GM19468 (cell line): ENCODE data around the gene KCNH2.

Source experiments
- ATAC-seq: cut with Tn5 transposase; IDR thresholded peaks from one replicate; pipeline ENCODE4 v1.9.1; 2021; ENCODE audit warnings: mild to moderate bottlenecking, moderate library complexity, moderate number of reproducible peaks; ENCODE audit not compliant: unreplicated experiment; ENCODE audit errors: extremely low read depth

KCNH2 gene

DNA sequence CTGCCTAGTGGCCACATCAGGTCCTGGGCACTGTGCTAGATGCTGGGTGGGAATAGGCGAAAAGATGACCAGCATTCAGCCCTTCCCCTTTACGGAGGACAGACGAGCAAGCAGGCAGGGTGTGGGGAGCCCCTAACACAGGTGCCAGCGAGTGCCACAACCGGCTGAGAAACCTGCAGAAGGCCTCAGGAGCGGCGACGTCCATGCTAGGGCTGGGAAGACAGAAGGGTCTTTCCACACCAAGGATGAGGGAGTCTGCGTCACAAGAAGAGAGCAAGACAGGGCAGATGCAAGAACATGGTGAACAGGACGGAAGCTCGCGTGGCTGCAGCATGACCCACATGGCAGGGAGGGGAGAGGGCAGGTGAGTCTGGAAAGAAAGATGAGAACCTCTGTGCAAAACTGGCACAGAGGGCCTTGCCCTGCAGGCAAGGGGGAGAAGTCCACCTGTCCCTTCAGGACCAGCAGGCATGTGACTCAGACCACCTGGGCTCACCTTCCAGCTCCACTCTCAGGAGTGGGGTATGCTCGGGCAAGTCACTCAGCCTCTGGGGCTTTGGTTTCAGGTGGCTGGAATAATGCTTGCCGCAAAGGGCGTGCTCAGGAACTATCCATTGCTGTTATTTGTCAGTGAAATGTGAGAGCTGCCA is 36.6 kb downstream of the KCNH2 start:
- no peak for ATAC-seq

GRCh38 chr7:150940431-150941102 is 37.6 kb downstream of the KCNH2 start:
- ATAC-seq, result no peak

DNA sequence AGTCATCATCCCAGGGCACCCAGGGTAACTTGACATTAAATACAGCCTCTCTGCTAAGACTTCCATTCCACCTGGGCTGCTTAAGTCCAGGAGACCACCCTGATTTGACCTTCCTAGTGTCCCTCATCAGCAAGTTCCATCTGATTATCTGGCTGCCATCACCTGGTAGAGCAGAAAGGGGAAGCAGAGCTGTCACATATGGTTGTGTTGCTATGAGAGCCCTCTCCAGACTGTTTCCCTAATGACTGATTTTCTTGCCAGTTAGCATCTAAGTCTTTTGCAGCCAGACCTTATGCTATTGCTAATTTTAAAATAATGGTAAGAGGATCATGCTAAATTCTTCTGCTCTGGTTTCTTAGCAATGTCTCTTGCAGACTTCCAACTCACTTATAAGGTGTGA is 38.7 kb downstream of the KCNH2 start:
- no peak for ATAC-seq

DNA sequence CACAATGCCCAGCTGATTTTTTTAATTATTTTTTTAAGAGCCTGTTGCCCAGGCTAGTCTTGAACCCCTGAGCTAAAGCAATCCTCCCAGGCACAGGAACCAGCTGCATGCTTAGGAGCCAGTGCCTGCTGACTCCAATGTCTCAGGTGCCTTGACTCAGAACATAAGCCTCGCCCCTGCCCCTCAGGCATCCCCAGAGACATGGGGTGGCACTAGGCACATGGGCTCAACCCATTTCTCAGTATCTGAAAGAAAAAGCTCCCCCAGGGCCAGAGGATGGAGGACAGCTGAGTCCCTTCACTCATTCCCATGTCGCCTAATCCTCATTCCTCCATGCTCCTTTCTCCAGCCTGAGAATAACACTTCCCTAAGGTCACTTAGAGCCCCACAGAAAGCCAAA is 39.1 kb downstream of the KCNH2 start:
- ATAC-seq, result no peak

- no peak for ATAC-seq
Observed at GRCh38 chr7:150938566-150938965, 39.6 kb downstream of the KCNH2 start.

GRCh38 chr7:150937848-150938561 is 40.1 kb downstream of the KCNH2 start:
- no peak for ATAC-seq

- no peak for ATAC-seq
Observed at GRCh38 chr7:150936018-150936417, 42.1 kb downstream of the KCNH2 start.

- no peak for ATAC-seq
Observed at GRCh38 chr7:150935149-150935548, 43.0 kb downstream of the KCNH2 start.

DNA sequence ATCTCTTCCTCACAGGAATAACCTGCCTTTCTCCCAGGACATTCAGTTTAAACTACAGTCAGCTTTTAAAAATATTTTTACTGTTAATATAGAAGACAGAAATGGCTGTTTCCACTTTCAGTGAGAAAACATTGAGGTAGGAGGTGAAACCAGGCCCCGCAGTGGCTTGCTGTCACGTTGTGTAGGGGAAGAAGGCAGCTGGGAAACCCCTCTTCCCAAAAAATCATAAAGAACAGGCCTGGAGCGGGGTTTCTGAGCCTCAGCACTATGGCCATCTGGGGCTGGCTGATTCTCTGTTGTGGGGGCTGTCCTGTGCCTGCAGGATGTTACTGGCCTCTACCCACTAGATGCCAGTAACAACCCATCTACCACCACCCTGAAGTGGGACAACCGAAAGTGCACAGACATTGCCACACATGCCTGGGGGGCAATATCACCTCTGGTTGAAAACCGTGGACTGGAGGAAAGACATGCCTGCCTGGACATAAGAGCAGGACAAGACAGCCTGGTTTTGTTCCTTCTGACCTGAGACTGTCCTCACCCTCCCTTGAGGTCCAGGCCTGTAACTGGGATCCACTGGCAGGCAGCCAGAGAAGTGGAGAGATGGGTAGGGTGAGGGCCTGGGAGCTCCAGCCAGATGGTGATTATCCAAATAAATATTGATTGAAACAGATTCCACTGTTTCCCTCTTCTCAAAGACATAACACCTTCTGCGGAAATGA is 43.9 kb downstream of the KCNH2 start:
- no peak for ATAC-seq

- ATAC-seq, result no peak
Observed at GRCh38 chr7:150931199-150931869, 46.8 kb downstream of the KCNH2 start.

DNA sequence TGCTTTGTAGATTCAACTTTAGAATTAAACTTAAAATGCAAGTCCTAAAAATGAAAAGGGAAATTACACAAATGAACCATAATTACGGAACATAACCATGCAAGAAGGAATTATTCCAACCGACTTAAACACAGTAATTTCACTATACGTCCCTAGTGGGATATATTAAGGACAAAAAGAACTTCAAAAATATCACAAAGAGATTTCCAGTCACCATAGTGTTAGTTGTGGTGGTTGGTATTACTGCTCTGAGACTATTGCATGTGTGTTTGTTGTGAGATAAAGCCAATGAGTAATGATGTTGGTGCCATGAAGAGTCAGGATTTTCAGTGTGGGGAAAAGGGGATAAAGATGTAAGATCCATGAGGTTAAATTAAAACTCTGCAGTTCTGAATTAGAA is 49.6 kb downstream of the KCNH2 start:
- no peak for ATAC-seq

DNA sequence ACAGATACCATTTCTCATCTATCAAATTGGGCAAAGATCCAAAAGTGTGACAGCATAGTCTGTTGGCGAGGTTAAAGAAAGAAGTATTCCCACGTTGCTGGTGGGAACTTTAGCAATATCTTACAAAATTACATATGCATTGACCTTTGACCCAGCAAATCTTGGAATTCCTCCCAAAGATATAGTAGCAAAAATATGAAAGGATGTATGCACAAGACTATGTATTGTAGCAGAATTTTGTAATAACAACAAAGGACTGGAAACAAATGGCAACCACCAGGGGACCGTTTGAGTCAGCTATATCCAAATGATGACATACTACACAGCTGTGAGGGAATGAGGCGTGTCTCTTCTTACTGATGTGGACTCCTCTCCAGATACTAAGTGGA is 50.2 kb downstream of the KCNH2 start:
- no peak for ATAC-seq

DNA sequence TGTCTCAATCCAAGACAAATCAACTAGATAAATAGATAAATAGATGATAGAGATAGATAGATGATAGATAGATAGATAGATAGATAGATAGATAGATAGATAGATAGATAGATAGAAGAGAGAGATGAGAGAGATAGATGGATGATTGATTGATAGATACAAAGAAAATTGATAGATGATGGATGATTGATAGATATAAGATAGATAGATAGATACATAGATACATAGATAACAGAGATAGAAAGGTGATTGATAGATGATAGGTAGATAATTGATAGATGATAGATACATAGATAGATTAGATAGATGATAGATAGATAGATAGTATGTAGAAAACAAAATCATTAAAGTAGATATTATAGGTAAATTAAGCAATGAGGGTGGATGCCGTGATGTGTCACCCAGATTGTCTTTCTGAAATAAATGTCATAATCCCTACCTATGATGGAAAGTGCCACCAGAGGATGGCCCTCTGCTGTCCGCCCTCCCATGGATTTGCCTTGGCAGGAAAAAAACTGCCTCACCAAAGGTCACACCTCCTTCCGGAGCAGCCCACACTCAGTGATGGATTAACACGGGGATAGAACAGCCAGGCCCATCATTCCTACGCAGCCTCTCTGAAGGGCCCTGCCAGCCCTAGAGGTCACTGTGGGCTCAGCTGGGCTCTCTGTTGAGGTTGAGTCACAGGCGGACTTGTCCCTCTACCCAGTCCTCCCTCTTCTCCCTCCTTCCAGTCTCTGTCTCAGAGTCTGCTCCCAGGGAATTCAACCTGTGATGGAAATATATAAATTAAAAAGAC is 50.8 kb downstream of the KCNH2 start:
- no peak for ATAC-seq

- ATAC-seq, result no peak
Observed at GRCh38 chr7:150926066-150926465, 52.1 kb downstream of the KCNH2 start.

- ATAC-seq, result no peak
Observed at GRCh38 chr7:150924369-150924781, 53.7 kb downstream of the KCNH2 start.

DNA sequence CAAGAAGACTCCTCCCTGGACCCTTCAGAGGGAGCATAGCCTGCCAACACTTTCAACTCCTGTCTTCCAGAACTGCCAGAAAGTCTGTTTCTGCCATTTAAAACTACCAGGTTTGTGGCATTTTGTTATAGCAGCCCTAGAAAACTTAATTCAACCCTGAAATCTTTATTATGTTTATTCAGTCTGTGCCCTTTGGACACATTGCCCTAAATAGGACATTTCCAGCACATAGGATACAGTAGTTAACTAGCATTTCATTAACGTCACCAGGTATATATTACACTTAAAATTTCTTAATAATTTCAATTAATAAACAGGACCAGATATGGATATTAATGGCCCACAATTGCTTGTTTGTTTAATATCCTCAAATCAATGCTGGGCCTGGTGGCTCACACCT is 54.3 kb downstream of the KCNH2 start:
- ATAC-seq, result no peak

DNA sequence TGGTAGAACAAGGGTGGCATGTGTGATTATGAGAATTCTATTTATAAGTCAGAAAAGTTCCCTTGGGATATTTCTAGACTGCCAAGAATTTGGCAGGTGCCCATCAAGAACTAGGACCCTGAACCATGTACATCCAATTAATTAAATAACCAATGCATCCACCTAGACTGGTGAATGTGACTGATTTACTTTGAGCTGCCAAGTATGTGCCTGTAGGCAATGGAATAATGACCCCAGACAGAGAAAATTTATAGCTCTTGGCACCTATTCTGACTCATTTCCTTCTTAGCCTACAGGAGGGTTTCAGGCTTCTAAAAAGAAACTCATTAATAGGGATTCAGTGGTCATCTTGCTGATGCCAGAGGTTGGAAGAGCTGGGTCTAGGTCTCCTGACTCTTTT is 54.9 kb downstream of the KCNH2 start:
- ATAC-seq, result no peak

DNA sequence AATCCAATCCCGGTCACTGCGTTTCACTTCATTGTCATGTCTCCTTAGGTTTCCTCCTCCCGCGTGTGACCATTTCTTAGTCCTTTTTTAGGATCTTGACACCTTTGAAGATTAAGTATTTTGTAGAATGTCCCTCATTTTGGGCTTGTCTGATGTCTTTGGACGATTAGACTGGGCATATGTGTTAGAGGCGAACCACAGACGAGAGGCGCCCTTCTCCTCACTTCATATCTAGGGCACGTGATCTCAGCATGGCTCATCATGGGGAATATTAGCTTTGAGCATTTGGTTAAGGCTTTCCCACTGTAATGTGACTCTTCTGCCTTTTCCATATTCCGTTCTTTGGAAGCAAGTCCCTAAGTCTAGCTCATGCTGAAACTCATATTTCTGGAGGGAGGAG is 59.0 kb downstream of the KCNH2 start:
- ATAC-seq, result no peak

DNA sequence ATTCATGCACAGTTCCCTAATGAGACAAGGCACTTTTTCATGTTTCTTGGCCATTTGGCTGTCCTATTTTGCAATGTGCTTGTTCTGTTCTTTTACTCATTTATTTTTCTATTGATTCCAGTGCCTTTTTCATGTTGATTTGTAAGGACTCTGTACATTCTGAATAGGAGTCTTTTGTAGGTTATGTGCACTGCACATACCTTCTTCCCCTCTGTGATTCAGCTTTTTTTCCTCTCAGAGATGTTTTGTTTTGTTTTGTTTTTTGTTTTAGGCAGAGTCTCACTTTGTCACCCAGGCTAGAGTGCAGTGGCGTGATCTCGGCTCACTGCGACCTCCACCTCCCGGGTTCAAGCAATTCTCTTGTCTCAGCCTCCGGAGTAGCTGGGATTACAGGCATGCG is 59.7 kb downstream of the KCNH2 start:
- ATAC-seq, result no peak

DNA sequence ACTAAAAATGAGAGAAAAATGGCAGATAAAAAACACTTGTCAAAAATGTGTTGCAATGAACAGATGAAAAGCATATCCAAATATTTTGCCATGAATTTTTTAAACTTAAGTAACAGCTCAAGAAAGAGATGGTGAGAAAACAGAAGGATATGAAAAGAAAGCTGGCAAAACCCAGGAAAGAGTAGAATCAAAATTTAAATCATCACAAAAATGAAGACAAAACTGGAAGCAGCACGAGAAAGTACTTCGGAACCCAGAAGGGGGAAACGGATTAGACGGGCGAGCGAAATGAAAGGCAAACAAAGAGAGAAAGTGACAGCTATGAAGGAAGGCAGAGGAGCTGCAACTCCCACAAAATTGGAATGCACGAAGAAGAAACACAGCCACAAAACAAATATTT is 60.2 kb downstream of the KCNH2 start:
- ATAC-seq, result no peak
